ENCODE data around the gene SMCO4. TPM values are rescaled to one million over a fixed set of nuclear protein-coding genes. Genes with fewer than 3 reads are reported as not detected.

Gene SMCO4
- total RNA-seq, 4 donors from 2014 or later, result 8.5 to 30.1 (median 20.9) TPM

DNA sequence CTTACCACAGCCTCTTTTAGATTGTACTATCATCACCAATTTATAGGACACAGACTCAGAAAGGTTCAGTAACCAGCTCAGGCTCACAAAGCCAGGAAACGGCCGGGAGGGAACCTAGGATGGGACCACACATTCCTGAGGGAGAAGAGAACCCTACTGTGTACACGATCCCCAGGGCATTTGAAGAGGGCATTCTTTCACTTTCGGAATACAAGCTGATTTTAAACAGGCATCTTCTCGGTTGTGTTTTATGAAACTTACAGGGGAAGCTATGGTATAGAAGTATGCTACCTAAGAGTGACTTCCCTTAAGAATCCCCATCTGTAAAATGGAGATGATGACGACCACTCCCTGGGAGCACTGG, 19.0 kb downstream of the SMCO4 start:
- no peak for DNase-seq (ENCODE audit: low spot score)
- TF ChIP-seq, protein P1, sequence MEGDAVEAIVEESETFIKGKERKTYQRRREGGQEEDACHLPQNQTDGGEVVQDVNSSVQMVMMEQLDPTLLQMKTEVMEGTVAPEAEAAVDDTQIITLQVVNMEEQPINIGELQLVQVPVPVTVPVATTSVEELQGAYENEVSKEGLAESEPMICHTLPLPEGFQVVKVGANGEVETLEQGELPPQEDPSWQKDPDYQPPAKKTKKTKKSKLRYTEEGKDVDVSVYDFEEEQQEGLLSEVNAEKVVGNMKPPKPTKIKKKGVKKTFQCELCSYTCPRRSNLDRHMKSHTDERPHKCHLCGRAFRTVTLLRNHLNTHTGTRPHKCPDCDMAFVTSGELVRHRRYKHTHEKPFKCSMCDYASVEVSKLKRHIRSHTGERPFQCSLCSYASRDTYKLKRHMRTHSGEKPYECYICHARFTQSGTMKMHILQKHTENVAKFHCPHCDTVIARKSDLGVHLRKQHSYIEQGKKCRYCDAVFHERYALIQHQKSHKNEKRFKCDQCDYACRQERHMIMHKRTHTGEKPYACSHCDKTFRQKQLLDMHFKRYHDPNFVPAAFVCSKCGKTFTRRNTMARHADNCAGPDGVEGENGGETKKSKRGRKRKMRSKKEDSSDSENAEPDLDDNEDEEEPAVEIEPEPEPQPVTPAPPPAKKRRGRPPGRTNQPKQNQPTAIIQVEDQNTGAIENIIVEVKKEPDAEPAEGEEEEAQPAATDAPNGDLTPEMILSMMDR (IDR thresholded peaks at IDR 0.05), result no peak
- ATAC-seq (ENCODE audit: low FRiP score), result no peak

GRCh38 chr11:93520726-93521509, 22.3 kb downstream of the SMCO4 start:
- TF ChIP-seq, protein P1 (IDR thresholded peaks at IDR 0.05), result no peak
- no peak for ATAC-seq (ENCODE audit: low FRiP score)
- DNase-seq (ENCODE audit: low spot score), result no peak

DNA sequence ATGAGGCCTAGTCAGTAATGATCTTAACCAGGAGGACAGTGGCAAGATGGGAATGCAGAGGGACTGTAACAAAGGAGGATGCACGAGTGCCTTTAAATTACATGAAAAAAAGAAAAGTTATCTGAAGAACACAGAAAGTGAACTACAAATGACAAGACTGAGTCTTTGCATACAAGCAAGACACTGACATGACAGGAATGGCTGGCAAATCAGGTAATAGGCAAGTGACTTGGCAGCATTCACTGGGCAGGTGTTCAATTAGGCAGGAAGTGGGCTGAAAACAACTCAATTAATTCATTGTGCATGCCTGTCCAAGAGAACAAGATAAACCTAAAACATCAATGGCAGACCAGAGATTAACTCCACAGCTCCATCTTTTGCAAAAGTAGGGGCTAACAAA, 24.0 kb downstream of the SMCO4 start:
- no peak for ATAC-seq (ENCODE audit: low FRiP score)

GRCh38 chr11:93518081-93518480, 25.1 kb downstream of the SMCO4 start:
- DNase-seq (ENCODE audit: low spot score), result no peak
- TF ChIP-seq, protein P1 (IDR thresholded peaks at IDR 0.05), result no peak

More for the DNA sequence above, 24.0 kb downstream of the SMCO4 start:
- DNase-seq (ENCODE audit: low spot score), result no peak
- TF ChIP-seq, protein P1 (IDR thresholded peaks at IDR 0.05), result no peak

DNA sequence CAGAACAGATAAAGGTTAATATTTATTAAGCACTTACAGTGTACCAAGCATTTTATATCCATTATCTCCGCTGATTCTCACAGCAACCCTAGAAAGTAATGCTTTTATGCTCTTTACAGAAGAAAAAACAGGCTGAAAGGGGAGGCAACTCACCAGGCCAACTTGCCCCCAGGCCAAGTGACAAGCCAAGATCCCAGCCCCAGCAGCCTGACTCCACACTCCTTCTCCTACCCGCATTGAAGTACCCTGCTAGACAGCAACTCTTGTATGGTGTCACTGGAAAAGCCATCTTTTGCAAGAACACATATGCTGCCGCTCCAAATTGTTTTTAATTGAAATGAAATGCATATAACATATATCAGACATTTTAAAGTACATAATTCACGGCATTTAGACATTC, 25.6 kb downstream of the SMCO4 start:
- DNase-seq (ENCODE audit: low spot score) (no peak), ATAC-seq (ENCODE audit: low FRiP score) (no peak)
- TF ChIP-seq, protein P1 (IDR thresholded peaks at IDR 0.05), result no peak

More at GRCh38 chr11:93518081-93518480, 25.1 kb downstream of the SMCO4 start:
- no peak for ATAC-seq (ENCODE audit: low FRiP score)

GRCh38 chr11:93517041-93517440, 26.1 kb downstream of the SMCO4 start:
- no peak for ATAC-seq (ENCODE audit: low FRiP score)
- DNase-seq (ENCODE audit: low spot score), result no peak
- TF ChIP-seq, protein P1 (IDR thresholded peaks at IDR 0.05), result no peak

DNA sequence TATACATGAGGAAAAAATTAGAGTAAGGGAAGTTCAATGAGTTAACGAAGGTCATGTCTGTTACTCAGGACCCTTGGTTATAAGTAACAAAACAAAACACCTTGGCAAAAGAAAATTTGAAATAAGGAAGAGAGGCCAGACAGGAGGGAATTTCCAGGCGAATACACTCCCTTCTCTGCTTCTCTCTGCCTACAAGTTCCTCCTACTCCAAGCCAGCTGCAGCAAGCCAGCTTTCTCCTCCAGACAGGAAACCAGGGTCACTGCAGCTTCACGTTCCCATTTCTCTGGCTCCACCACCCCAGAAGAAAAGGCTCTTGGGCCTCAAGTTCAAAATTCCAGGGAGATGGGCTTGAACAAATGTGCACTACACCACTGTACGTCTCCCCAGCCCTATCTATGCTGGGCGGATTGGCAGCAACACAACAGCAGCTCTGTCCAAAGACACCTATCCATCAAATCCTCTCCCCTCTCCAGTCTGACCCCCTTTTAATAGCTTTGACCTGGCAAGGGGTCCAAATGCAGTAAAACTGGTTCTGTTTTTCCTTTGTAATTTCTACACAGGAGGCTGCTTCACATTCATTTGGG, 27.7 kb downstream of the SMCO4 start:
- ATAC-seq (ENCODE audit: low FRiP score), result no peak
- TF ChIP-seq, protein P1 (IDR thresholded peaks at IDR 0.05), result no peak
- DNase-seq (ENCODE audit: low spot score), result no peak

Data from omental fat pad (tissue), 4 donors.